HepG2 (cell line): ENCODE measurements around the gene NOX4. TPM values are rescaled to one million over a fixed set of nuclear protein-coding genes. Genes with fewer than 3 reads are reported as not detected.

ENCODE experiments used
- HOXD1 ChIP-seq: sonication (generic); formaldehyde crosslinking; IDR thresholded peaks from 2 replicates; pipeline ENCODE4 v1.5.0; 2020; ENCODE audit warnings: missing genetic modification reagents
- USF2 ChIP-seq, 2 experiments: sonication (generic) in 1 of 2; formaldehyde crosslinking in 1 of 2; IDR thresholded peaks; 2 replicates each; pipeline versions ENCODE4 v1.5.1 to v1.6.1; 2011 to 2020; ENCODE audit warnings: borderline replicate concordance in 1 of 2, low read depth in 1 of 2, low read length in 1 of 2, mild to moderate bottlenecking in 1 of 2, missing genetic modification reagents in 1 of 2, moderate library complexity in 1 of 2
- ZBTB33 ChIP-seq: sonication (generic); formaldehyde crosslinking; IDR thresholded peaks from 2 replicates; pipeline ENCODE4 v1.4.0; 2020; ENCODE audit warnings: missing genetic modification reagents
- ZGPAT ChIP-seq: IDR thresholded peaks from 2 replicates; pipeline ENCODE4 v1.6.1; 2016; ENCODE audit warnings: mild to moderate bottlenecking
- ZNF260 ChIP-seq: sonication (generic); formaldehyde crosslinking; IDR thresholded peaks from 2 replicates; pipeline ENCODE4 v1.4.0; 2020; ENCODE audit warnings: missing genetic modification reagents, low read depth, mild to moderate bottlenecking, borderline replicate concordance
- ZNF431 ChIP-seq: sonication (generic); formaldehyde crosslinking; IDR thresholded peaks from 2 replicates; pipeline ENCODE4 v1.9.0; 2022; ENCODE audit warnings: missing genetic modification reagents, low read depth, mild to moderate bottlenecking, borderline replicate concordance
- ZNF577 ChIP-seq: sonication (generic); formaldehyde crosslinking; IDR thresholded peaks from 2 replicates; pipeline ENCODE4 v1.4.0; 2020; ENCODE audit warnings: mild to moderate bottlenecking, low read depth, missing genetic modification reagents, borderline replicate concordance
- polyA plus RNA-seq, 8 experiments: library from polyadenylated mRNA; depleted of rRNA in 3 of 8; stranded (reverse) in 7 of 8; unstranded in 1 of 8; fragments of >200 nt; fragmentation: Illumina TruSeq in 4 of 8; extraction: Trizol in 4 of 8; gene quantifications; 2 replicates each; pipeline versions ENCODE4 v1.2.1 to v1.2.3, GENCODE V29; 2011 to 2016; ENCODE audit warnings: low read depth in 4 of 8, missing spikeins in 1 of 8, mixed read lengths in 1 of 8; ENCODE audit not compliant: insufficient read depth in 1 of 8
- total RNA-seq, 5 experiments: library from RNA; depleted of rRNA; stranded (reverse); fragments of >200 nt; fragmentation: Illumina TruSeq; extraction: Trizol; gene quantifications; 2 replicates each; pipeline ENCODE4 v1.2.3, GENCODE V29; 2016; ENCODE audit warnings: low read depth in 1 of 5

NOX4 gene
- total and polyA plus RNA-seq, 2 of the 13 experiments (the other 11 are each of a cell fraction or from before 2014, with no cell fraction given) = not detected

- TF ChIP-seq ZGPAT (CRISPR knock-in tag) (no peak), HOXD1 (CRISPR knock-in tag) (no peak), ZNF260 (CRISPR knock-in tag) (no peak), ZNF577 (CRISPR knock-in tag) (no peak), ZNF431 (no peak), USF2 (IDR thresholded peaks at IDR 0.05; ENCODE audit: low read depth, low read length) (no peak), USF2 (CRISPR knock-in tag; IDR thresholded peaks at IDR 0.05; ENCODE audit: borderline replicate concordance) (no peak), ZBTB33 (no peak)
- TF ChIP-seq, all 625 proteins: peak for 0
Measured at GRCh38 chr11:89405629-89406028, 85.5 kb downstream of the NOX4 start (continued).
